GM19035 (cell line): ENCODE measurements around the gene ITPR1.

Experiments
- ATAC-seq: cut with Tn5 transposase; IDR thresholded peaks from one replicate; pipeline ENCODE4 v1.9.1; 2021; ENCODE audit not compliant: unreplicated experiment

ITPR1 gene

GRCh38 chr3:4678320-4678719 is 185.2 kb downstream of the ITPR1 start:
- no peak for ATAC-seq

DNA sequence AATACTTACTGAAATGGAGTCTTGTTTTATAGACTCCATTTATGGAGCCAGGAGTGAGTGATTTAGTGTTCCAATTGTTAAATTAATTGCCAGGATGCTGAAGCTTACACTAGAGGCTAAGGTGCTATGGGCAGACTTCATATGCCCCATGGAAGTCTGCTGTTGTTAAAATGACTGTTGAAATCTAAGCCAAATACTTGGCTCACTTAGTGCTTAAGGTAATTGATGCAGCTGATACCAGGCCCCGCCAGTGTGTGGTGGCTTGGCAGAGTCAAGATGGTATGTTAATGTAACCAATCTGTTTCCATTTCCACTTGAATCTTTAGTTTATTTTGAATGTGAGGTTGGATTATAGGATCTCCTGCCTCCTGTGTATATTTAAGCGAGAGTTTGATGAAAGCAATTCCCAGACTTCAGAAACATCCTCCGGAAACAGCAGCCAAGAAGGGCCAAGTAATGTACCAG is 187.1 kb downstream of the ITPR1 start:
- ATAC-seq: no peak

- no peak for ATAC-seq
Measured at GRCh38 chr3:4680871-4681300, 187.7 kb downstream of the ITPR1 start.

- no peak for ATAC-seq
Measured at GRCh38 chr3:4681301-4681700, 188.2 kb downstream of the ITPR1 start.

GRCh38 chr3:4684117-4684516 is 191.0 kb downstream of the ITPR1 start:
- ATAC-seq: no peak

GRCh38 chr3:4684976-4685375 is 191.8 kb downstream of the ITPR1 start:
- ATAC-seq: no peak

- ATAC-seq: no peak
Measured at GRCh38 chr3:4685673-4686345, 192.7 kb downstream of the ITPR1 start.

DNA sequence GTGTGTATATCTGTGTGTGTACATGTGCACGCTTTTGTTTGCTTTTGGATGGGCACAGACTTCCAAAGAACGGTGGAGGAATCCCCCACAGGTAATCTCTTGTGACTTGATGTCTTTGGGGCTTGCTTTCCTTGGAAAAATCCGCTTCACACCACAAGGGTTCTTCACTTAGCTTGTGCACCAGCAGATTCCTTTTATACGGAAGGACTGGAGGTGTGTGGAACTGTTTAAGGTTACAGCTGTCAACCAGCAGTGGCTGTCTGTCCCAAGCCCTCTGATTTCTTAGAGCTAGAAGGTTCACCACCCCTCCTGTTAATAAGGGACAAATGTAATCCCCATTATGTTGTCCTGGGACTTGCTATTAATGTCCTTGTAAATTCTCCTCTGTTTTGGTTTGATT is 193.5 kb downstream of the ITPR1 start:
- no peak for ATAC-seq

GRCh38 chr3:4687167-4687566 is 194.0 kb downstream of the ITPR1 start:
- ATAC-seq: no peak

DNA sequence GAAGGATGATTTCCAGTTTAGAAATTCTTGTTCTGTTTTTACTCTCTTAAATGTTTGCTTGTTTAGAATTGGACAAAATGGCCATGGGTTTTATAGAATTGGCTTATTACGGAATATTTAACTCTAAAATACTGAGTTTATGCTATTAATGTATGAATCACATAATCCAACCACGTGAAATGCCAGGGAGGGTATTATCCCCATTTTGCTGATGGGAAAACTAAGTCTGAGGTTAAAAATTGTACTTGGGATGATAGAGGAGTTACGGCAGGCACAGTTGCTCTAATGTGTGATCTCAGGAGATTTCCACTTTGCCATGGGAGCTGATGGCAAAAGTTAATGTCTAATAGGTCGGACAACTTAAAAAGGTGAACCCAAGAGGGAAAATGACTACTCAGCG is 194.4 kb downstream of the ITPR1 start:
- no peak for ATAC-seq

DNA sequence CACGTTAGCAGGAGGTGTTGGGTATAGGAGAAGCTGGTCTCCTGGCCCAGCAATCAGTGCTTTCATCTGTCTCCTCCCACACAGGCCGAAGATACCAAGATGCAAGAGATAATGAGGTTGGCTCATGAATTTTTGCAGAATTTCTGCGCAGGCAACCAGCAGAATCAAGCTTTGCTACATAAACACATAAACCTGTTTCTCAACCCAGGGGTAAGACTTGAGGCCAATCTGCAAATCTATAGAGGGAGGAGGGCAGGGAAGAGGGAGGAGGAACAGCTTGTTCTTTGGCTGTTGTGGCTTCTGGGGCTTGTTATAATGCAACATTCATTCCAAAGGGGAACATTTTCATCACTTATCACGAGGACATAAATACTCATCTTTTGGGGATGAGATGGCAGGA is 195.3 kb downstream of the ITPR1 start:
- ATAC-seq: no peak

DNA sequence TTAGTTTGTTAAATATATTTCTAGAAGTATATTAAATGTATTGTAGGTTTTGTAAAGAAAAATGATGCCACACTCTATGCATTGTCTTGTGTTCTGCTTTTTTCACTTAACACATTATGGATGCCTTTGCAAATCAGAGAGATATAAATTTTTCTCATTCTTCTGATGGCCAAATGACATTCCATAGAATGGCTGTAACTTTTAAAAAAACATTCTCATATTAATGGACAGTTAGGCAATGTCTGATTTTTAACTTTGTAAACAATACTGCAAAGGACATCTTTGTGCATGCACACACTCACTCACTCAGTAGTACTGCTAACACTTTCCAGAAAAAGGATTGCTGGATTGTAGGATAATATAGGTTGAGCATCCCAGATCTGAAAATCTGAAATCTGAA is 195.9 kb downstream of the ITPR1 start:
- no peak for ATAC-seq

- ATAC-seq: no peak
Measured at GRCh38 chr3:4690277-4690676, 197.1 kb downstream of the ITPR1 start.

GRCh38 chr3:4693620-4694019 is 200.5 kb downstream of the ITPR1 start:
- ATAC-seq: no peak

DNA sequence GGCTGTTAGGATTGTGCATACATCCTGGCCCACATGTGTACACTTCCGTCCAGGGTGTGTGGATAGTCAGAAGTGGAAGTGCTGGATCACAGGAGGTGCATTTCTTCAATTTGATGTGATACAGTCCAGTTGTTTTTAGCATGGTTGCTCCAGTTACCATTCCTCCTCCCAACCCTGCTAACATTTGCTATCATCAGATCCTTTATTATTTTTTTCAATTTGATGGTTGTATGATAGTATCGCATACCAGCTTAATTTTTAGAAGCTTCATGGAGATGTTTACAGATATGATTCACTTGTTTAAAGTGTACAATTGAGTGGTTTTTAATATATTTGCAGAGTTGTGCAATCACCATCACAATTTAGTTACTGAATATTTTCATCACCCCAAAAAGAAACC is 202.7 kb downstream of the ITPR1 start:
- no peak for ATAC-seq

- no peak for ATAC-seq
Measured at GRCh38 chr3:4696266-4696665, 203.1 kb downstream of the ITPR1 start.

DNA sequence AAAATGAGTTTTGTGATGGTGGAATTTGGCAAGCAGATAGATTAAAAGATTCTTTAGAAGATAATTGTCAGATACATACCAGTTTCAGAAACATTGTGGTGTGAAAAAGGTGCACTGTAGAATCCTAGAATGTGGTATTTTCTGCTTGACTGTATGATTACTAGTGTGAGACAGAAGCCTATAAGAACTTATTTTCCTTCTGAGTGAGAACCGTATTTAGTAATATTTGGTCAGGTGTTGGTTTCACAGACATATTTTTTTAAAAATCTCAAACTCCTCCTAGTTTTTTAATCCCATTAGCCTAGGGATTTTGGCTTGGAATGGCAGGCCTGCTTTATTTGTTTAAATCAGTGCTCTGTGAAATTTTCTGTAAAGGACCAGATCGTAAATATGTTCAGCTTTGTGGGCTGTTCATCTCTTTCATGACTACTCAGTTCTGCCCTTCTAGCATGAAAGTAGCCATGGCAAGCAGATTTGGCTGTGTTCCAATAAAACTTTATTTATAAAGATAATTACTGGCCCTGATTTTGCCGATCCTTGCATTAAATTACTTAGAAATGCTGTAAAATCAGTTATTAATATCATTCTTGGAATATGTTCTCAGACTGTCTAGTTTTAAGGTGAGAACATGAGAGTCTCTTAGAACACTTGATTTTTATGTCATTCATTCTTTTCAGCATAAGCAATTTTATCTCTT is 205.1 kb downstream of the ITPR1 start:
- no peak for ATAC-seq

DNA sequence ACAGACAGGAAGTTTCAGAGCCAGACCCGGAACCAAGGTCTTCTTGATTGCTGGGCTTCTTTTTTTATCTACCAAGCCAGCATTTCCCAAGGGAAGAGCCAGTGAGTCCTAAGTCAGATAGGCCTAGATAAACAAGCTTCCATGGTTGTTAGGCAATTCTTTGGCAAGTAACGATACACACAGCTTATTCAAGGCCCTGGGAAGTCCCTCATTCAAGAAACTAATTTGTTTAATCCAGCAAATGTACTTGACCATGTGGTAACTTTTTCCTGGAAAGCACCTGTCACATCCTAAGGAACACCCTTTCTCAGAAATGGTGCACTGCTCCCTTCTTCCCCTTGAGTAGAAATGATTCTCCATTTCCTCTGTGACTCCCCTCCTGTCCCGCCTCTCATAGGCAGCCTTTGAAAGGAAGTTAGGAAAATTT is 209.9 kb downstream of the ITPR1 start:
- ATAC-seq: no peak

DNA sequence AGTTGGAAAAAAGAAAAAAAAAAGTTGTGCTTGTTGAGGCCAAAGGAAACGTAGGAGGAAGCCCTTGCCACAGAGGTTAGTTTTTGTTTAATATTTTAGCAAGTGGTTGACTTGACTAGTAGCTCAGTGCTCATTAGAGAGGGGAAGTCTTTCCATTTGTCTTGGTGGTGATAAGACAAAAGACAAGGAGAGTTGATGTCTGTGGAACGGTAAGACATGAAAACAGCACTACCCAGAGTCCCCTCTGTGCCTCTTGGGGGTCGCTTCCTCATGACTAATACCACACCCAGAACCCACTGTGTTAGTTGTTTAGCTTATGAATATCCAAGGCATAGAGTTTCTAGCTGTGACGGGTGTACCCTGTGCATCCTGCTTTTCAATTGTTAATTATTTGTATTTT is 211.4 kb downstream of the ITPR1 start:
- no peak for ATAC-seq

DNA sequence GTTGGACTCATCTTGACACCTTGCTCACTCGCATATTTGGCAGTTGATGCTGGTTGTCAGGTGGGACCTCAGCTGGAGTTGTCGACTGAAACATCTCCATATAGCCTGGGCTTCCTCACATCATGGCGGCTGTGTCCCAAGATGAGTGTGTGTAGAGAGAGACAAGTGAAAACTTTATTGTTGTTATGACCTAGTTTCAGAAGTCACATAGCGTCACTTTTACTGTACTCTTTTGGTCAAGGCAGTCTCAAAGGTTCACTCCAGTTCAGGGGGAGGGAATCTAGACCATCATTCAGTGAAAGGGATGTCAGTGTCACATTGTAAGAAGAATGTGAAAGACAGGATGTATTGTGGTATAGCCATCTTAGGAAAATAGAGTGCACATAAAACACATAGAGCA is 214.2 kb downstream of the ITPR1 start:
- ATAC-seq: no peak

DNA sequence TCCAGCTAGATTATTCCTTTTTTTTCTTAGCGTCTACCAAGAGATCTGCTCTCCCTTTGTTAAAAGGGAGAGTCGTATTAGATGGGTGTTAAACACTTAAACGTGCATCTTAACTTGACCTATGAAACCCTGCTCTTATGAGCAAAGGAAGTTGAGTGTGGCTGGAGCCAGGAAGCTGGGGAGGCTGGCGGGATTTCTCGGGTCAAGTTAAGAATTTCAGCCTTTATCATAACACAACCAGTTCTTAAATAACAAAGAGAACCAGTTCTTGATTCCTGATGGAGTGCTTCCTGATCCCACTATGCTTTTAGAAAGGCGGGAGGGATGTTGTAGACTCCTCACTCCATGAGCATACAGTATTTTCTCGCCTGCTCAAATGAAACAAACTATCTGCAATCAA is 215.1 kb downstream of the ITPR1 start:
- ATAC-seq: no peak

DNA sequence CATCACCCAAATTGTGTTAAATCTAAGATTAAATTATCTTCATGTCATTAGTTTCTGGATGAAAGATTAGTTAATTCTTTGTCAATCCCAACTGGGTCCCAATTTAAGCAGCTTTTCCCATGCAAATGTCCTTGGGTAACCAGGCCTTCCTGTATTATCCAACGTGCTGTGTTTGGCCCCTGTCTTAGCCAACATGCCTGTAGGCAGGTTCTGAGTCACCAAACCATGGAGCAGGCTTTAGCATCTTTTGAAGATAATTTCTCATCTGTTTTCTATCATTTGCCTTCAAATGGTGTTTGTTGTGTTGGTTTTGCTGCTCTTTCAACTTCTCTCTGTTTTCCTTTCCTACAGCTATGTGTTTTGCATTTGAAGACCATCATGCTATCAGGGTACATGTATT is 216.2 kb downstream of the ITPR1 start:
- ATAC-seq: no peak

DNA sequence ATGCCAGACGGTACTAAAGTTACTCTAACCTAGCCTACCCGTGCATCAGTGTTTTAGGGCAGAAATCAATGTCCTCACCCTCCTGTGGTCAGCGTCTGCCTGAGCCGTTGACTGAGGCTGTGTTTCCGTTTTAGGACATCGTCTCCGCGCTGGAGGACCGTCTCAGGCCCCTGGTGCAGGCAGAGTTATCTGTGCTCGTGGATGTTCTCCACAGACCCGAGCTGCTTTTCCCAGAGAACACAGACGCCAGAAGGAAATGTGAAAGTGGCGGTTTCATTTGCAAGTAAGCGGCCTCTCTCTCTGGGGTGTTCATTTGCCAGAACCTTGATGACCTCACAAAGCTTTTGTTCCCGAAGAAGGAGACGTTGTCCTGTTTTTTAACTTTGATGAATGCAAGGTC is 217.0 kb downstream of the ITPR1 start:
- no peak for ATAC-seq
